Activated CD4-positive, alpha-beta memory T cell treated with anti-CD3 and anti-CD28 coated beads, Interleukin-2, amount 10 ng/mL, durations not matched to agents 7 days and 5 days (primary cell): Measurements from ENCODE around the gene TRPM2. TPM values are rescaled to one million over a fixed set of nuclear protein-coding genes. Genes with fewer than 3 reads are reported as not detected.
A peak's percentile ranks its signal among the peaks of the same experiment; 100 is the strongest.
"Not testable (repeated sequence)": the region's sequence is repeated elsewhere in the genome, so short reads cannot be mapped to it uniquely, and the experiment has no call there.

Source experiments
- CTCF ChIA-PET: fragments of 350-600 bp; sonication (Branson Sonifier 250); formaldehyde crosslinking; loops from one replicate; lab custom pipeline; 2021; ENCODE audit warnings: antibody characterized with exemption, inconsistent platforms; lab: Charles Lee
- POLR2A ChIA-PET: fragments of 350-600 bp; sonication (Branson Sonifier 250); formaldehyde crosslinking; loops from one replicate; lab custom pipeline; 2021; ENCODE audit warnings: antibody characterized with exemption; lab: Charles Lee
- DNase-seq: peaks from one replicate; pipeline ENCODE4 v3.0.0-alpha.2; 2020
- H3K27ac Mint-ChIP-seq: one replicate; pipeline ENCODE4 v1.8.0; 2021; ENCODE audit warnings: mild to moderate bottlenecking, mixed read lengths
- H3K27me3 Mint-ChIP-seq: one replicate; pipeline ENCODE4 v1.8.0; 2021; ENCODE audit warnings: mixed read lengths
- H3K36me3 Mint-ChIP-seq: one replicate; pipeline ENCODE4 v1.8.0; 2021; ENCODE audit warnings: low read depth, mixed read lengths
- H3K4me1 Mint-ChIP-seq: one replicate; pipeline ENCODE4 v1.8.0; 2021; ENCODE audit warnings: mixed read lengths
- H3K4me3 Mint-ChIP-seq: one replicate; pipeline ENCODE4 v1.8.0; 2021; ENCODE audit warnings: mild to moderate bottlenecking, mixed read lengths
- H3K9me3 Mint-ChIP-seq: one replicate; pipeline ENCODE4 v1.8.0; 2021; ENCODE audit warnings: mixed read lengths
- total RNA-seq, 2 experiments: library from RNA; stranded (reverse); gene quantifications; one replicate each; pipeline ENCODE4 v1.2.3, GENCODE V29; 2021

Gene TRPM2
- total RNA-seq, 2 experiments from 2014 or later: 13.7 to 14.8 TPM

DNA sequence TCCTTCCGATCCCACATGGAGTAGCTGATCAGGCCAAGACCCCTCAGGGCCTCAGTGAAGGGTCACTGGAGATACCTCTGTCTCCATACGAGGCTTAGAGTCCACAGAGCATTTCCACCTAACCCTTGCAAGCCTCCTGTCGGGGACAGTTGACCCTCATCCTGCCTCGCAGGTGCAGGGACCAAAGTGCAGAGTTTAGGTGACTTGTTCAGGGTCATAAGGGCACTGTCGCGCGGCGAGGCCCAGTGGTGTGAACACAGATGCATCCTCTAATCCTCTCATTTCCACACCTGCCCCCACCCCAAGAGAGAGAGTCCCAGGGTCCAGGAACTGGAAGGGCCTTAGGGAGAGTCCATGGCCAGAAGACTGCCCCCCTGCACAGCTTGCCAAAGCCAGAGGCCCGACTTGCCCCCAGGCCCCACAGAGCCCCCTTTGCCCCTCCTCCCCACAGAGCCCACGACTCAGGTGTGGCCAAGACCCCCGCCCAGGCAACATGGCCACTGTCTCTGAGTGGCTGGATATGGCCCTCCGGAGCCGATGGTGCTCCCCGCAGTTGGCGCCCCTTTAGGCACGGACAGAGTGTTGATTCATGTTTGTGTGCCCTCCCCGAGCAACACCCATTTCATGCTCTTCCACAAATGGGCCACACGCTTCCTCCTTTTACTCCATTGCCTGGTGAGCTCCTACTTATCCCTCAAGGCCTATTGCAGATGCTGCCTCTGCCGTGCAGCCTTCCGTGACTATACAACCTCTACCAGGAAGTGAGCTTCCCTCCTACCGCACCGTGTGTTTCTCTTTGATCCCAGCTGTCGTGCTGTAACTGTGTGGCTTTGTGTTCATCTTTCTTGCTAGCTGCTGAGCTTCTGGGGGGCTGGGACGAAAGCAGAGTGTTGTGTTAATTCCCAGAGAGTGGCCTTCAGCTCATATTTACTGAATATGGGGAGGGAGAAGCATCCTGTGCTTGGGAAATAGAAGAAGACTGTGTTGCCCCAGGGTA, 1.7 kb downstream of the TRPM2 start:
- H3K4me3 Mint-ChIP-seq: peak overlapping the region; percentile 78
- H3K4me1 Mint-ChIP-seq: peaks cover 50% of the 10 kb centered on the region
- peaks cover 33% of the 10 kb centered on the region for H3K36me3 Mint-ChIP-seq
- H3K27ac Mint-ChIP-seq: peak overlapping the region; percentile 58
- ChIA-PET CTCF (no interaction called here), POLR2A (interaction anchor here (5.3 kb wide), 1 partner anchor 15 kb away, joined by 48 read pairs; the partner anchor contains the start of gene CFAP410)
- H3K9me3 Mint-ChIP-seq: no peaks in the 10 kb centered on the region
- peaks cover 4% of the 10 kb centered on the region for H3K27me3 Mint-ChIP-seq
- DNase-seq: peak; percentile 49

GRCh38 chr21:44356160-44356559, 2.7 kb downstream of the TRPM2 start:
- H3K36me3 Mint-ChIP-seq: peaks cover 33% of the 10 kb centered on the region
- POLR2A ChIA-PET: interaction anchor here (5.3 kb wide), 1 partner anchor 16 kb away, joined by 48 read pairs; the partner anchor contains the start of gene CFAP410

DNA sequence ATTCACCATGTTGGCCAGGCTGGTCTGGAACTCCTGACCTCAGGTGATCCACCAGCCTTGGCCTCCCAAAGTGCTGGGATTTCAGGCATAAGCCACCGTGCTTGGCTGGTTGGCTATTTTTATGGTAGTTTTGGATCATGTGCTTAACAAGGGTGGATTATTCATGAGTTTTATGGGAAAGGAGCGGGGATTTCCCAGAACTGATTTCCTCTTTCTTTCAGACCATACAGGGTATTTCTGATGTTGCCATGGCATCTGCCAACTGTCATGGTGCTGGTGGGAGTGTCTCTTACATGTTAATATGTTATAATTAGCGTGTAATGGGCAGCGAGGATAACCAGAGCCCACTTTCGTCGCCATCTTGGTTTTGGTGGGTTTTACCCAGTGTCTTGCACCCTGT, 3.2 kb downstream of the TRPM2 start:
- ChIA-PET CTCF (no interaction called here), POLR2A (no interaction called here)
- no peak for DNase-seq
- peaks cover 47% of the 10 kb centered on the region for H3K4me1 Mint-ChIP-seq
- no peak overlapping the region for H3K27ac Mint-ChIP-seq
- H3K4me3 Mint-ChIP-seq: no peak overlapping the region
- peaks cover 2% of the 10 kb centered on the region for H3K27me3 Mint-ChIP-seq
- no peaks in the 10 kb centered on the region for H3K9me3 Mint-ChIP-seq
- H3K36me3 Mint-ChIP-seq: peaks cover 33% of the 10 kb centered on the region

More at GRCh38 chr21:44356160-44356559, 2.7 kb downstream of the TRPM2 start:
- Mint-ChIP-seq H3K27ac (no peak overlapping the region), H3K4me1 (peaks cover 50% of the 10 kb centered on the region), H3K27me3 (peaks cover 4% of the 10 kb centered on the region), H3K9me3 (no peaks in the 10 kb centered on the region), H3K4me3 (no peak overlapping the region)
- CTCF ChIA-PET: no interaction called here
- no peak for DNase-seq

DNA sequence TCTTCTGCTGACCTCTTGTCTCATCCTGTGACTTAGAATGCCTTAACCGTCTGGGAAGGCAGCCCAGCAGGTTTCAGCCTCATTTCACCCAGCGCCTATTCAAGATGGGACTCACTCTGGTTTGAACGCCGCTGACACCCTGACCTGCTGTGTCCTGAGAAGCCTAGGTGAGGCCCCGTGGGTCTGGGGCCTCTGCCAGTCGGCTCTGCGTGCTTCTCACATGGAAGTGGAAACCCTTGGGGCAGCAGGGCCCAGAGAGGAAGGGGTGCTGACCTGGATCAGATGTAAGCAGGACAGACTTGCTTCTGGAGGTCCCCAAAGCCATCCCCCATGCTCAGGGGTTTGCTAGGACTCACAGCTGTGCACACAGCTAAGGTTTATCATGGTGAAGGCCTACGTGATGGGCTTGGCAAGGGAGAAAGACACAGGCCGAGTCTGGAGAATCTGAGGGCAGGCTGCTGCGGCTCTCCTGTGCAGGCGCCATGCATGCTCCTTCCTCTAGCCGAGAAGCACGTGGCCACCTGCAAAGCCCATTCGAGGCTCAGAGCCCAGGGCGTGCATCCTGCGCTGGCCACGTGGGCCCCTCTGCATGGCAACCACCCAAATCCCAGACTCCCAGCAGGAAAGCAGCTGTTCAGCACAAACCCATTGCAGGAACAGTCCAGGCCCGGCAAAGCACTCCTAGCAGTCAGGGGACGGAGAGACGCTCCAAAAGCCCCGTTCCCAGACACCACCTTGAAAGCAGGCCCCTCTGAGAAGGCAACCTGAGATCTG, 3.8 kb downstream of the TRPM2 start:
- peaks cover 47% of the 10 kb centered on the region for H3K4me1 Mint-ChIP-seq

DNA sequence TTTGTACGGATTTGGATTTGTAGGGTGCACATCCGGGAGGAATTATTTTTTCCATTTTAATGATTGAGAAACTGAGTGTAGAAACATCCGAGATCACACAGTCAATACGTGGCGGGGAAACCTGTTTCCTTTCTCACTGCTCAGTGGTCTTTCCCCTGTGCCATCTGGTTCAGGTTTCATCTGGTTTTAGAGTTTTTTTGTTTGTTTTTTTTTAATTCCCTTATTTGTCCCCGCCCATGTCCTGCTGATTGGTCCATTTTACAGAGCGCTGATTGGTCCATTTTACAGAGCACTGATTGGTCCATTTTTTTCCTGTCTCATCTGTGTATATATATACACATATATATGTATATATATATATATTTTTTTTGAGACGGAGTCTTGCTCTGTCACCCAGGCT, 6.0 kb downstream of the TRPM2 start:
- CTCF ChIA-PET: no interaction called here
- H3K4me1 Mint-ChIP-seq: peaks cover 25% of the 10 kb centered on the region
- H3K27ac Mint-ChIP-seq: no peak overlapping the region
- H3K27me3 Mint-ChIP-seq: peaks cover 7% of the 10 kb centered on the region
- H3K9me3 Mint-ChIP-seq: peaks cover 4% of the 10 kb centered on the region
- POLR2A ChIA-PET: interaction anchor here (1.2 kb wide), 1 partner anchor 19 kb away, joined by 3 read pairs; no protein-coding TSS in a partner anchor
- H3K36me3 Mint-ChIP-seq: peaks cover 37% of the 10 kb centered on the region
- H3K4me3 Mint-ChIP-seq: no peak overlapping the region
- no peak for DNase-seq

More for the DNA sequence above, 3.8 kb downstream of the TRPM2 start:
- Mint-ChIP-seq H3K27ac (no peak overlapping the region), H3K9me3 (no peaks in the 10 kb centered on the region), H3K36me3 (peaks cover 33% of the 10 kb centered on the region), H3K4me3 (no peak overlapping the region), H3K27me3 (peaks cover 2% of the 10 kb centered on the region)
- CTCF ChIA-PET: no interaction called here
- no peak for DNase-seq
- POLR2A ChIA-PET: no interaction called here

- ChIA-PET CTCF (no interaction called here), POLR2A (no interaction called here)
- Mint-ChIP-seq H3K27me3 (peaks cover 7% of the 10 kb centered on the region), H3K9me3 (peaks cover 4% of the 10 kb centered on the region), H3K4me3 (no peak overlapping the region), H3K36me3 (peaks cover 31% of the 10 kb centered on the region), H3K27ac (no peak overlapping the region), H3K4me1 (peaks cover 19% of the 10 kb centered on the region)
- no peak for DNase-seq
Measured at GRCh38 chr21:44360159-44360558, 6.7 kb downstream of the TRPM2 start.

DNA sequence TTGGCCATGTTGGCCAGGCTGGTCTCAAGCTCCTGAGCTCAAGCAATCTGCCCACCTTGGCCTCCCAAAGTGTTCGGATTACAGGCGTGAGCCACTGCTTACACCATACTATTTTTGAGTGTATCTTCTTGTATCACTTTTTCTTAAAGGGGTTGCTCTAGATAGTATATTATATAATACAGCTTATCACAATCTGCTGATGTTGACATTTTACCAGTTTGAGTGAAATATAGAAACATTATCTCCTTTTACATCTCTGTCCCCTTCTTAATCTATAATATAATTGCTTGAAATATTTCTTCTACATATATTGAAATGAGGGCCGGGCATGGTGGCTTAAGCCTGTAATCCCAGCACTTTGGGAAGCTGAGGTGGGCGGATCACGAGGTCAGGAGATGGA, 8.5 kb downstream of the TRPM2 start:
- H3K27ac Mint-ChIP-seq, POLR2A ChIA-PET, H3K4me1 Mint-ChIP-seq, H3K27me3 Mint-ChIP-seq, CTCF ChIA-PET, H3K9me3 Mint-ChIP-seq, H3K4me3 Mint-ChIP-seq, DNase-seq: not testable (repeated sequence)
- H3K36me3 Mint-ChIP-seq: peaks cover 17% of the 10 kb centered on the region

DNA sequence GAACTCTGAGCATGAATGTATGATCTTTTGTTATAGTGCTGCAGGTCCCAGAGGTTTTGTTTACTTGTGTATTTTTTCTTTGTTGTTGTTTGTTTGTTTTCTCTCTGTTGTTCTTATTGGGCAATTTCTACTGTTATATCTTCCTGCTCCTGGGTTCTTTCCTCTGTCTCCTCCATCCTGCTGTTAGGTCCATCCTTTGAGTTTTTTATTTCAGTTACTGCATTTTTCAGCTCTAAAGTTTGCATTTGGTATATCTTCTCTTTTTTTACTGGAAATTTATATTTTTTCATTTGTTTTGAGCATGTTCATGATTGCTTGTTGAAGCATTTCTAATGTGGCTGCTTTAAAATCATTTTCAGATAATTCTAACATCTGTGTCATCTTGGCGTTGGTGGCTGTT, 9.9 kb downstream of the TRPM2 start:
- H3K36me3 Mint-ChIP-seq: peaks cover 10% of the 10 kb centered on the region
- no peak overlapping the region for H3K27ac Mint-ChIP-seq
- peaks cover 1% of the 10 kb centered on the region for H3K4me1 Mint-ChIP-seq
- CTCF ChIA-PET: no interaction called here
- no peak overlapping the region for H3K4me3 Mint-ChIP-seq
- DNase-seq: no peak
- H3K9me3 Mint-ChIP-seq: peaks cover 4% of the 10 kb centered on the region
- peaks cover 7% of the 10 kb centered on the region for H3K27me3 Mint-ChIP-seq
- POLR2A ChIA-PET: no interaction called here

DNA sequence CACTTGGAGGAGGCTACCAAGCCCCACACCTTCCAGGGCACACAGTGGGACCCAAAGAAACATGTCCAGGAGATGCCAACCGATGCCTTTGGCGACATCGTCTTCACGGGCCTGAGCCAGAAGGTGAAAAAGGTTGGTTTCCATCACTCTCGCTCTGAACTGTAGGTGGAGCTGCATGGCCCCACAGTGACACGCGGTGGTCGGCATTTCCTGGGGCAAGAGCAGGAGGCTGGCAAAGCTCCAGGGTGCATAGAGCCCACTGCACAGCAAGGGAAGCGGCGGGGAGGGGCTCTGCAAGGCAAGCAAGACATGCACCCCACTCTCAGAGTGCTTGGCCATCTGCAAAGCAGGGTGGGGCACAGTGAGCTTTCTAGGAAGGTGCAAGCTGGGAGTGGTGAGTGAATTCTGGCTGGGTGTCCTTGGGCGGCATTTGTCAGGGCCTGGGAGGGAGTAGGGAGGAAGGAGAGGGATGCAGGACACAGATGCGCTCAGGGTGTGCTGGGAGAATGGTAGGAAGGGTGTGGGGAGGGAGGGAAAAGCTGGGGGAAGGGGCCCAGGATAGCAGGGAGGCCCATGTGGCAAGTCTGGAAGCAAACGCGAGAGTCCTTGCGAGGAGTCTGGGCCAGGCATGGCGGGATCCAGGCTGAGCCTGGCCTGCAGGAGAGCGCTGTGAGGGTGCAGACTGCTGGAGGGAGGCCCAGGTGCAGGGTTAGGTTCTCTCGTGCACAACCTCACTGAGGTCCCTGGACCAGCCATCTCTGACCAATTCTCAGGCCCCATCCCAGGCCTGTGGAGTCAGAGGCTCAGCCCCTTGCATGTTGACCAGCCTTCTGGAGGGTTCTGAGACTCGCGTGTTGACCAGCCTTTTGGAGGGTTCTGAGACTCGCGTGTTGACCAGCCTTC, 11.0 kb downstream of the TRPM2 start:
- Mint-ChIP-seq H3K4me1 (peaks cover 1% of the 10 kb centered on the region), H3K27ac (no peak overlapping the region), H3K27me3 (peaks cover 7% of the 10 kb centered on the region), H3K4me3 (no peak overlapping the region), H3K9me3 (peaks cover 4% of the 10 kb centered on the region), H3K36me3 (peaks cover 5% of the 10 kb centered on the region)
- DNase-seq: no peak
- POLR2A ChIA-PET: no interaction called here
- CTCF ChIA-PET: no interaction called here

DNA sequence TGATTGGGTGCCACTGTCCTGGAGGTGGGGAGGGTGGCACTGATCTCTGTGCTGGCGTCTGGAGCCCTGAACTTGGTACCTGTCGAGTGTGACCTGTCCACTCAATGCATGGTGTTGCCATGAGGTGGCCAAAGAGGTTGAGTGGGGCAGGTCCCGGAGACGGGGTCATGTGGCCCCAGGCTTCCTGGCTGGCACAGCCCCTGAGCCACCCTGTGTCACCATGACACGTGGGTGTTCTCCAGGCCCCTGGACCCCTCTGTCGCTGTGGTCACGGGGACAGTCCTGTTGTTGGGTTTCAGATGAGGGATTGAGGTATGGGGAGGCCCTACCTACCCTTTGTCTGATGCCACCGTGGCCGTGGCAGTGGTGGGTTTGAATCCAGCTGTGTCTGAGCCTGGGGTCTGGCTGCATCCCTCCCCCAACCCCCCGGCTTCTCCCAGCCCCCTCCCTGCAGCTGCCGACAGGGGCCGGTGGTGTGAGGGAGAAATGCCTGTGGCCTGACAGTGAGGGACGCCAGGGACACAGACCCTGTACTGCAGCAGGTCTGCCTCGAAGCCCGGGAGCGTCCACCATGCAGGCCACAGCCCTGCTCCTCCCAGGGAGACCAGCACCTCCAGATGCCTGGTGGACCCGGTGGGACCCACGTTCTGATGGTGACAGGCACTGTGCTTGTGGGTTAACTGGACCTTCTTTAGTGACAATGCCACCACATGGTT, 12.0 kb downstream of the TRPM2 start:
- Mint-ChIP-seq H3K4me1 (no peaks in the 10 kb centered on the region), H3K27ac (no peak overlapping the region), H3K9me3 (peaks cover 4% of the 10 kb centered on the region), H3K36me3 (peaks cover 5% of the 10 kb centered on the region), H3K27me3 (peaks cover 7% of the 10 kb centered on the region), H3K4me3 (no peak overlapping the region)
- POLR2A ChIA-PET: no interaction called here
- CTCF ChIA-PET: no interaction called here
- no peak for DNase-seq

DNA sequence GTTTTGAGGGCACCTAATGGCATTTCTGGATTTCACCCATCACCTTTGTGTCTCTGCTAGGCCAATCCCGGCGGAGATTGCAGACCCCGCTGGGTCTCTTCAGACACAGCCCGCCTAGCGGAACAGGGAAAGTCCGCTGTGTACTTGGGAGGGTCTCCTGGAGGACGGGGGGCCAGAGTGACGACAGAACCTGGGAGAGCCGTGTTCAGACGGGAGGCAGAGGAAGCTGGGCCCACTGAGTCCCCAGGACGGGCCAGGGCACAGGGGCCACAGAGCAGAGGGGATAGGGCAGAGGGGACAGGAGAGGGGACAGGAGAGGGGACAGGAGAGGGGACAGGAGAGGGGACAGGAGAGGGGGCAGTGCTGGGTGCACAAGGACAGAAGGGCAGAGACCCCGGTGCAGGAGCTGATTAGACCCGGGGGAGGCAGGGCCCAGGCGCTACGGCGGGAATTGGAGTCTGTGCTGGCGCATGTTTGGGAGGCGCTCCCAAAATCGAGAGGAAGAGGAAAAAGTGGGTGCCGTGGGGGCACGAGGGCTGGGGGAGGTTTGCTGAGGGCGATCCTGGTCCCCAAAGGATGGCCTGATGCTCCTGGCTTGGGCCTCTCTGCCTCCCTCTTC, 12.7 kb downstream of the TRPM2 start:
- Mint-ChIP-seq H3K36me3 (peaks cover 7% of the 10 kb centered on the region), H3K27me3 (peaks cover 5% of the 10 kb centered on the region), H3K4me3 (no peak overlapping the region), H3K4me1 (no peaks in the 10 kb centered on the region), H3K27ac (no peak overlapping the region), H3K9me3 (peaks cover 4% of the 10 kb centered on the region)
- DNase-seq: no peak
- ChIA-PET POLR2A (no interaction called here), CTCF (no interaction called here)
